Activated B cell treated with CpG ODN at 0.5 μM for 24 hours (primary cell): ENCODE data around the gene MYCBP2. TPM values are rescaled to one million over a fixed set of nuclear protein-coding genes. Genes with fewer than 3 reads are reported as not detected.
A peak's percentile ranks its signal among the peaks of the same experiment; 100 is the strongest.

Experiments used
- ATAC-seq: fragments of 200-7000 bp; cut with Tn5 transposase; one replicate; pipeline ENCODE4 v1.10.0; 2021; ENCODE audit warnings: low read depth, mild to moderate bottlenecking, moderate library complexity
- CTCF ChIA-PET: fragments of 350-600 bp; sonication (Branson Sonifier 250); formaldehyde crosslinking; loops from one replicate; lab custom pipeline; 2021; ENCODE audit warnings: antibody characterized with exemption; lab: Charles Lee
- POLR2A ChIA-PET: fragments of 350-600 bp; sonication (Branson Sonifier 250); formaldehyde crosslinking; loops from one replicate; lab custom pipeline; 2021; ENCODE audit warnings: antibody characterized with exemption; lab: Charles Lee
- DNase-seq: peaks from one replicate; pipeline ENCODE4 v3.0.0; 2022
- H3K27ac Mint-ChIP-seq: one replicate; pipeline ENCODE4 v1.8.0; 2020; ENCODE audit warnings: mixed read lengths
- H3K27me3 Mint-ChIP-seq: one replicate; pipeline ENCODE4 v1.8.0; 2021; ENCODE audit warnings: mixed read lengths
- H3K36me3 Mint-ChIP-seq: one replicate; pipeline ENCODE4 v1.8.0; 2021; ENCODE audit warnings: low read depth, mixed read lengths
- H3K4me1 Mint-ChIP-seq: one replicate; pipeline ENCODE4 v1.8.0; 2021; ENCODE audit warnings: mixed read lengths
- H3K4me3 Mint-ChIP-seq: one replicate; pipeline ENCODE4 v1.8.0; 2020; ENCODE audit warnings: mild to moderate bottlenecking, mixed read lengths
- H3K9me3 Mint-ChIP-seq: one replicate; pipeline ENCODE4 v1.8.0; 2020; ENCODE audit warnings: mixed read lengths
- CTCF ChIP-seq: fragments of 200-600 bp; IDR thresholded peaks from one replicate; pipeline ENCODE4 v1.8.0; 2022; ENCODE audit warnings: antibody characterized with exemption, mild to moderate bottlenecking
- intact Hi-C: fragments of 100-400 bp; cut with micrococcal nuclease; formaldehyde crosslinking; loops from one replicate; pipeline ENCODE4 v1.15.1; 2024
- total RNA-seq: library from RNA; stranded (reverse); gene quantifications from 2 replicates; pipeline ENCODE4 v1.2.3, GENCODE V29; 2022

The MYCBP2 gene
- total RNA-seq, 1 donor from 2014 or later, result 314 TPM

- peak overlapping the region; percentile 98 for H3K27ac Mint-ChIP-seq
- ATAC-seq (no peak), DNase-seq (no peak)
- H3K4me3 Mint-ChIP-seq, result peak overlapping the region; percentile 98
- intact Hi-C loops, result loop anchor here (1.0 to 2.0 kb wide), 6 partner anchors 11 to 302 kb away; partner anchors contain the start of gene FBXL3
- H3K9me3 Mint-ChIP-seq, result no peaks in the 10 kb centered on the region
- peaks cover 21% of the 10 kb centered on the region for H3K36me3 Mint-ChIP-seq
- no peaks in the 10 kb centered on the region for H3K27me3 Mint-ChIP-seq
- CTCF ChIA-PET, result interaction anchor here (7.4 kb wide), 1 partner anchor 150 kb away, joined by 95 read pairs; no protein-coding TSS in a partner anchor
- TF ChIP-seq CTCF, result no peak
- H3K4me1 Mint-ChIP-seq, result peaks cover 58% of the 10 kb centered on the region
- POLR2A ChIA-PET, result interaction anchor here (0.8 to 6.7 kb wide), 23 partner anchors 10 to 303 kb away, joined by 3 to 272 read pairs (median 7); partner anchors contain the start of gene FBXL3
Observed at GRCh38 chr13:77328819-77329132, 1.9 kb upstream of the MYCBP2 start.

DNA sequence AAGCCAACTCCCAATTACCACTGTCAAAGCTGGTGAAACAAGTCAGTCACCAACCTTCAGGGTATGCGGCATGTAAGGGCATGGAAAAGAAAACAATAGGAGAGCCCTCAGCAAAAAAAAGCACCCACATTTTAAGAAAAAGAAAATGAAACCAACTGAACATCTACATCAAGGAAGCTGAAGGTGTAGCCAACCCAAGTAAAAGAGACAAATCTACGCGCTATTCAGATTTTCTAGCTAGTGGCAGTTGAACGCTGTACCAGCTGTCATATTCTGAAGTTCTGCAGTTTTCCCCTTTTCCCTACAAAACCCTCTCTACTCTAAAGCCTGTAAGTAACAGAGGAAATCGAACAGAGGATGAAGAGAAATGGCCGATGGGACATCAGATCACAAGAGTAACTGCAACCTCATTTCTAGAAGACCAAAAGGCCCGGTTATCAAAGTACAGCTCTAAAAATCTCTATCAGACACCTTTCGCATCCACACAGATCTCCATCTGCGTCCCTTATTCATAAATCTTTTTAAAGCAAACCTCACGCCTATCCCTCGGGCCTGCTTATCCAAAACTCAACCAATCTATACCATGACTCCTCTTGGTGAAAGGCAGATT is 1.4 kb downstream of the MYCBP2 start:
- TF ChIP-seq CTCF, result no peak
- DNase-seq (no peak), ATAC-seq (no peak)
- peaks cover 24% of the 10 kb centered on the region for H3K36me3 Mint-ChIP-seq
- H3K4me3 Mint-ChIP-seq, result peak overlapping the region; percentile 97
- CTCF ChIA-PET, result interaction anchor here (0.8 to 7.4 kb wide), 8 partner anchors 11 to 153 kb away, joined by 3 to 95 read pairs (median 4); no protein-coding TSS in a partner anchor
- H3K4me1 Mint-ChIP-seq, result peaks cover 80% of the 10 kb centered on the region
- H3K27ac Mint-ChIP-seq, result peak overlapping the region; percentile 95
- H3K27me3 Mint-ChIP-seq, result no peaks in the 10 kb centered on the region
- H3K9me3 Mint-ChIP-seq, result no peaks in the 10 kb centered on the region
- POLR2A ChIA-PET, result interaction anchor here (0.6 to 6.7 kb wide), 11 partner anchors 9 to 191 kb away, joined by 3 to 272 read pairs (median 5); no protein-coding TSS in a partner anchor
- intact Hi-C loops, result loop anchor here (1.0 kb wide), 2 partner anchors 11 to 17 kb away; no protein-coding TSS in a partner anchor

DNA sequence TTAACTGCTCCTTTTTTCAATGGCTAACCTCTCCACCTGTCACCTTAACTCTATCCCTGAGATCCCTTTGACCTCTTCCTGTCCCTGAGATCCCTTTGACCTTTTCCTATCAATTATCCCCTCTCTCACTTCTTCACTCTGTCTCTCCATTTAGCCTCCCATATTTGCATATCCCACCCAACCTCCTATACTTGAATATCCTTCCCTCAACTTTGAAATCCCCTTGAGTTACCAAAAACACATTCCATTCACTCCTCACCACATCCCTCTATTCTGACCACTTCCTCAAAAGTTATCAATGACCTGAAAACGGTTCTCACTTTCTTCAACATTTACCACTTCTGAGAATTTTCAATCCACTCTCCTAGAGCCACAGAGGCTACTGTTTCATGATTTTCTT is 3.0 kb downstream of the MYCBP2 start:
- ATAC-seq (no peak), DNase-seq (no peak)
- H3K36me3 Mint-ChIP-seq, result peaks cover 21% of the 10 kb centered on the region
- H3K9me3 Mint-ChIP-seq, result no peaks in the 10 kb centered on the region
- intact Hi-C loops, result no loop called here
- TF ChIP-seq CTCF, result no peak
- H3K4me3 Mint-ChIP-seq, result peak overlapping the region; percentile 97
- H3K27me3 Mint-ChIP-seq, result no peaks in the 10 kb centered on the region
- ChIA-PET CTCF (interaction anchor here (7.4 kb wide), 1 partner anchor 155 kb away, joined by 95 read pairs; no protein-coding TSS in a partner anchor), POLR2A (no interaction called here)
- H3K4me1 Mint-ChIP-seq, result peaks cover 86% of the 10 kb centered on the region
- H3K27ac Mint-ChIP-seq, result peak overlapping the region; percentile 69

DNA sequence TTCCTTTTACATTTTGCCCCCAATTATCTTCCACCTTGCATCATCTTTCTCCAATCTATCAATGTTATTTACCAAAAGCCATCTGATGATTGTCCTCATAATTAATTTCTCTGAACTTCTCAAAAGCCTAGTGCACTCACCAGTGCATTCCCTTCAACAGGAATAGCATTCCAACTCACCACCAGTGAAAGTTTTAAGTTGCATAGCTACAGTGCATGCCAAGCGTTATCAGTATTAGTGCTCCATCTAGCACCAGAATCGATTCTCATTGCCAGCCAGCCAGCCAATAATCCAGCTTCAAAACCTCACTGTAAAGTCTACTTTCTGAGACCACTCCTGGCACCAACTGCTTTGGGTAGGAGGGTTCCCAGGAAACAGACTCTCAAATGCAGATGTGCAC is 7.4 kb downstream of the MYCBP2 start:
- CTCF ChIA-PET, result interaction anchor here (1.0 kb wide), 1 partner anchor 158 kb away, joined by 5 read pairs; no protein-coding TSS in a partner anchor
- intact Hi-C loops, result no loop called here
- DNase-seq (no peak), ATAC-seq (no peak)
- POLR2A ChIA-PET, result interaction anchor here (1.3 kb wide), 1 partner anchor 10 kb away, joined by 7 read pairs; no protein-coding TSS in a partner anchor
- H3K27ac Mint-ChIP-seq, result peak overlapping the region; percentile 72
- H3K4me3 Mint-ChIP-seq, result peak overlapping the region; percentile 15
- H3K9me3 Mint-ChIP-seq, result no peaks in the 10 kb centered on the region
- H3K36me3 Mint-ChIP-seq, result peaks cover 27% of the 10 kb centered on the region
- H3K4me1 Mint-ChIP-seq, result peaks cover 92% of the 10 kb centered on the region
- no peak for TF ChIP-seq CTCF
- no peaks in the 10 kb centered on the region for H3K27me3 Mint-ChIP-seq

- Mint-ChIP-seq H3K9me3 (no peaks in the 10 kb centered on the region), H3K4me1 (peaks cover 92% of the 10 kb centered on the region), H3K27me3 (no peaks in the 10 kb centered on the region), H3K36me3 (peaks cover 25% of the 10 kb centered on the region), H3K4me3 (no peak overlapping the region), H3K27ac (peak overlapping the region; percentile 12)
- no peak for ATAC-seq
- ChIA-PET POLR2A (interaction anchor here (1.3 kb wide), 1 partner anchor 11 kb away, joined by 7 read pairs; no protein-coding TSS in a partner anchor), CTCF (interaction anchor here (0.7 to 1.0 kb wide), 2 partner anchors 99 to 159 kb away, joined by 3 to 5 read pairs; no protein-coding TSS in a partner anchor)
- no peak for DNase-seq
- intact Hi-C loops, result no loop called here
- TF ChIP-seq CTCF, result no peak
Observed at GRCh38 chr13:77318741-77319140, 8.2 kb downstream of the MYCBP2 start.
